Measurements from ENCODE around the gene CAMTA1.

Gene CAMTA1

GRCh38 chr1:7795406-7795805 is 1010.2 kb downstream of the CAMTA1 start (continued):
- TF ChIP-seq TSHZ2 (CRISPR knock-in tag; IDR thresholded peaks at IDR 0.05) (no peak), PPARA (CRISPR knock-in tag; IDR thresholded peaks at IDR 0.05; ENCODE audit: borderline replicate concordance) (no peak), ESRRG (CRISPR knock-in tag; IDR thresholded peaks at IDR 0.05) (no peak)

GRCh38 chr1:7805460-7805859 is 1020.2 kb downstream of the CAMTA1 start:
- no peak for ATAC-seq
- TF ChIP-seq CREB5 (CRISPR knock-in tag; IDR thresholded peaks at IDR 0.05; ENCODE audit: low read depth) (no peak), GLIS3 (CRISPR knock-in tag; IDR thresholded peaks at IDR 0.05) (no peak), ZNF70 (CRISPR knock-in tag; IDR thresholded peaks at IDR 0.05) (no peak), ESRRG (CRISPR knock-in tag; IDR thresholded peaks at IDR 0.05) (no peak), PPARA (CRISPR knock-in tag; IDR thresholded peaks at IDR 0.05; ENCODE audit: borderline replicate concordance) (no peak), OSR1 (CRISPR knock-in tag; IDR thresholded peaks at IDR 0.05) (no peak), PATZ1 (CRISPR knock-in tag; IDR thresholded peaks at IDR 0.05; ENCODE audit: borderline replicate concordance) (no peak), ISL1 (CRISPR knock-in tag; IDR thresholded peaks at IDR 0.05) (no peak), ZFP3 (CRISPR knock-in tag; IDR thresholded peaks at IDR 0.05) (no peak), CSDC2 (CRISPR knock-in tag; IDR thresholded peaks at IDR 0.05) (no peak), BACH2 (CRISPR knock-in tag; IDR thresholded peaks at IDR 0.05; ENCODE audit: borderline replicate concordance) (no peak), CSRNP3 (CRISPR knock-in tag; IDR thresholded peaks at IDR 0.05) (no peak), TCF4 (CRISPR knock-in tag; IDR thresholded peaks at IDR 0.05; ENCODE audit: borderline replicate concordance) (no peak), ZNF565 (CRISPR knock-in tag; conservative IDR thresholded peaks at IDR 0.05; ENCODE audit: low read depth) (no peak), POU6F1 (CRISPR knock-in tag; IDR thresholded peaks at IDR 0.05; ENCODE audit: borderline replicate concordance, low read depth) (no peak), ZC3H10 (CRISPR knock-in tag; IDR thresholded peaks at IDR 0.05) (no peak)

GRCh38 chr1:7808253-7808844 is 1023.1 kb downstream of the CAMTA1 start:
- ATAC-seq = peak; percentile 68; the same call in 2 of the 3 replicates
- TF ChIP-seq ZFP3 (CRISPR knock-in tag; IDR thresholded peaks at IDR 0.05) (no peak), ZNF70 (CRISPR knock-in tag; IDR thresholded peaks at IDR 0.05) (no peak), CSDC2 (CRISPR knock-in tag; IDR thresholded peaks at IDR 0.05) (no peak), CSRNP3 (CRISPR knock-in tag; IDR thresholded peaks at IDR 0.05) (no peak), CREB5 (CRISPR knock-in tag; IDR thresholded peaks at IDR 0.05; ENCODE audit: low read depth) (no peak), ZNF8 (CRISPR knock-in tag; IDR thresholded peaks at IDR 0.05) (no peak), RARB (CRISPR knock-in tag; IDR thresholded peaks at IDR 0.05) (no peak), ARNTL (CRISPR knock-in tag; IDR thresholded peaks at IDR 0.05; ENCODE audit: borderline replicate concordance, low read depth) (no peak), TSHZ2 (CRISPR knock-in tag; IDR thresholded peaks at IDR 0.05) (no peak), TCF4 (CRISPR knock-in tag; IDR thresholded peaks at IDR 0.05; ENCODE audit: borderline replicate concordance) (no peak), ZFP30 (CRISPR knock-in tag; IDR thresholded peaks at IDR 0.05) (no peak), ZC3H10 (CRISPR knock-in tag; IDR thresholded peaks at IDR 0.05) (no peak), BACH2 (CRISPR knock-in tag; IDR thresholded peaks at IDR 0.05; ENCODE audit: borderline replicate concordance) (no peak), PPARA (CRISPR knock-in tag; IDR thresholded peaks at IDR 0.05; ENCODE audit: borderline replicate concordance) (no peak), ISL1 (CRISPR knock-in tag; IDR thresholded peaks at IDR 0.05) (no peak)
